Prostate gland (tissue), 2 donors: ENCODE data around the gene TF. TPM values are rescaled to one million over a fixed set of nuclear protein-coding genes. Genes with fewer than 3 reads are reported as not detected.
A peak's percentile ranks its signal among the peaks of the same experiment; 100 is the strongest.
"Not testable (repeated sequence)": the region's sequence is repeated elsewhere in the genome, so short reads cannot be mapped to it uniquely, and the experiment has no call there.

Experiments used
- DNase-seq: peaks from one replicate; pipeline ENCODE4 v3.0.0-alpha.2; 2019; ENCODE audit warnings: low spot score
- H3K27ac ChIP-seq, 2 donors: fragments of 200-600 bp; sonication (generic); 2 replicates each; pipeline ENCODE4 v1.5.1; 2017 to 2019
- H3K27me3 ChIP-seq: fragments of 200-600 bp; sonication (generic); replicated peaks from 2 replicates; pipeline ENCODE4 v1.5.1; 2019; ENCODE audit not compliant: insufficient read depth
- H3K36me3 ChIP-seq, 2 donors: fragments of 200-600 bp; sonication (generic); 1 replicate in 1 of 2; 2 replicates in 1 of 2; pipeline versions ENCODE4 v1.5.1 to v1.8.1; 2017 to 2019
- H3K4me1 ChIP-seq: fragments of 200-600 bp; sonication (generic); replicated peaks from 2 replicates; pipeline ENCODE4 v1.5.1; 2019
- H3K4me3 ChIP-seq, 2 donors: fragments of 200-600 bp; sonication (generic); 2 replicates each; pipeline ENCODE4 v1.5.1; 2017 to 2019
- H3K9me3 ChIP-seq: fragments of 200-600 bp; sonication (generic); 2 replicates; pipeline ENCODE4 v1.5.1; 2017
- CTCF ChIP-seq, 4 experiments: fragments of 200-600 bp in 2 of 4; fragments of 450-650 bp in 2 of 4; sonication (generic) in 2 of 4; IDR thresholded peaks; 1 replicate in 3 of 4; 2 replicates in 1 of 4; pipeline ENCODE4 v1.5.1; 2016 to 2019; ENCODE audit warnings: antibody characterized with exemption in 4 of 4, mild to moderate bottlenecking in 2 of 4, moderate library complexity in 2 of 4
- POLR2A ChIP-seq: fragments of 450-650 bp; IDR thresholded peaks from one replicate; pipeline ENCODE4 v1.6.1; 2016; ENCODE audit warnings: antibody characterized with exemption, mild to moderate bottlenecking
- POLR2AphosphoS5 ChIP-seq: sonication (generic); formaldehyde crosslinking; IDR thresholded peaks from one replicate; pipeline ENCODE4 v1.6.1; 2017; ENCODE audit warnings: antibody characterized with exemption
- WGBS: methylation state at CpG from one replicate; pipeline ENCODE4 v1.1.5; 2018; 5-methylcytosine and 5-hydroxymethylcytosine counted together
- intact Hi-C: fragments of 100-400 bp; cut with DNase I; formaldehyde crosslinking; loops from one replicate; pipeline ENCODE4 v1.14.2; 2022
- total RNA-seq, 2 donors: library from RNA; depleted of rRNA; stranded (reverse); fragments of >200 nt; gene quantifications; one replicate each; pipeline ENCODE4 v1.1.0, GENCODE V29; 2016

TF gene
- total RNA-seq, 2 donors from 2014 or later: 15.1 to 57.9 TPM

DNA sequence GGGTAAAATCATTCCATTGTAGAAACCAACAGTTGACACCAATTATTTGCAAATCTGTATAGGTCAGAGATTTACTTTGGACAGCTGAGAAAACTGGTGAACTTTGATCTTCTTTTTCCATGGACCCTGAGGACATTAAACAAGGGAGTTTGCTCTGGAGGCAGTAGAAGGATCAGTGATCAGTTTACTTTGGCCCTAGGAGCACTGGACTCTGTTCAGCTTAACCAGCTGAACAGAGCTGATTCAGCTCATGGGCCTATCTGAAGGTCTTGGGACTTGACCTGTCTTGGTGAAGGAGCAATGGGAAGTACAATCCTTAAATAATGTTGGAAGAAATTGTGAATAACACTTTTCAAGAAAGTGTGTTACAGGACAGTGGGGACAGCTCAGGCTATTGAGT lies 15.2 kb upstream of the TF start:
- DNase-seq: no peak
- Histone ChIP-seq H3K9me3 (no peaks in the 10 kb centered on the region), H3K27me3 (no peaks in the 10 kb centered on the region), H3K27ac (no peak overlapping the region), H3K4me1 (no peaks in the 10 kb centered on the region), H3K36me3 (no peaks in the 10 kb centered on the region), H3K4me3 (no peak overlapping the region)
- intact Hi-C loops: no loop called here
- TF ChIP-seq CTCF (IDR thresholded peaks at IDR 0.05) (no peak), POLR2A (no peak), POLR2AphosphoS5 (no peak)

GRCh38 chr3:133732231-133732630 lies 14.0 kb upstream of the TF start:
- H3K27me3 ChIP-seq, H3K9me3 ChIP-seq, H3K4me1 ChIP-seq, intact Hi-C loops, DNase-seq, H3K4me3 ChIP-seq, H3K27ac ChIP-seq, H3K36me3 ChIP-seq: not testable (repeated sequence)
- 88% methylated on average over 6 of the region's 6 CpGs for WGBS

DNA sequence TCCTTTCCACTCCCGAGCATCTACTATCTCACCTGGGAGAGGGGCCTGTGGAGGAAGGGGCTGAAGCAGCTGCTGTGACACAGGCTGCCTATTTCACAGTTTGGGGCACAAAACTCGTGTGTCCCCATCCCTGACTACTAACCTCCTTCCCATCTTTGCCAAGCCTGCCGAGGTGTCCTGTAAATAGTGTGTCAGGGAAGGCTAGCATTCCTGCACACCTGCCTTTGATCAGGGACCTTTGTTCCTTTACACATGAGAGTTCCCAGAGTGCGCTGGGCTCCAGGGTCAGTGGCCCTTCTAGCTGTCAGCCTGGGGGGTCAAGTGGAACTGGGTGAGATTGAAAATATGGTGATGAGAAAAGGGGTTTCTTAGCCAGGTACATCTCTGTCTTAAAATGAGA lies 13.0 kb upstream of the TF start:
- H3K27me3 ChIP-seq: no peaks in the 10 kb centered on the region
- intact Hi-C loops: no loop called here
- TF ChIP-seq POLR2AphosphoS5 (no peak), CTCF (IDR thresholded peaks at IDR 0.05) (no peak), POLR2A (no peak)
- no peaks in the 10 kb centered on the region for H3K4me1 ChIP-seq
- H3K27ac ChIP-seq: no peak overlapping the region
- WGBS: 71% methylated on average over 4 of the region's 4 CpGs
- H3K4me3 ChIP-seq: no peak overlapping the region
- H3K9me3 ChIP-seq: no peaks in the 10 kb centered on the region
- DNase-seq: no peak
- no peaks in the 10 kb centered on the region for H3K36me3 ChIP-seq

GRCh38 chr3:133734305-133734704 lies 11.9 kb upstream of the TF start:
- 5% methylated on average over 1 of the region's 1 CpG for WGBS
- H3K4me3 ChIP-seq: no peak overlapping the region
- no peaks in the 10 kb centered on the region for H3K4me1 ChIP-seq
- DNase-seq: no peak
- no peak overlapping the region for H3K27ac ChIP-seq
- no peaks in the 10 kb centered on the region for H3K36me3 ChIP-seq
- intact Hi-C loops: no loop called here
- H3K27me3 ChIP-seq: no peaks in the 10 kb centered on the region
- TF ChIP-seq POLR2AphosphoS5: no peak
- TF ChIP-seq CTCF (IDR thresholded peaks at IDR 0.05): no peak
- no peak for TF ChIP-seq POLR2A
- H3K9me3 ChIP-seq: no peaks in the 10 kb centered on the region

- H3K27ac ChIP-seq: peak overlapping the region; percentile 39 to 55
- intact Hi-C loops: no loop called here
- no peaks in the 10 kb centered on the region for H3K4me1 ChIP-seq
- H3K36me3 ChIP-seq: no peaks in the 10 kb centered on the region
- WGBS: 24% methylated on average over 9 of the region's 9 CpGs
- TF ChIP-seq POLR2A (no peak), CTCF (IDR thresholded peaks at IDR 0.05) (peak in 1 of 4 experiments; percentile 5), POLR2AphosphoS5 (no peak)
- peak; percentile 31 for DNase-seq
- no peaks in the 10 kb centered on the region for H3K27me3 ChIP-seq
- no peaks in the 10 kb centered on the region for H3K9me3 ChIP-seq
- H3K4me3 ChIP-seq: no peak overlapping the region
Observed at GRCh38 chr3:133742351-133743091, 3.7 kb upstream of the TF start.
